Activated CD4-positive, CD25-positive, alpha-beta regulatory T cell treated with anti-CD3 and anti-CD28 coated beads, Interleukin-2, amount 50 U/mL, for 16 hours (primary cell): ENCODE results near the gene CSTPP1.

Experiments used
- DNase-seq: peaks from one replicate; pipeline ENCODE4 v3.0.0-alpha.2; 2020; ENCODE audit warnings: low read depth, low spot score

CSTPP1 gene

GRCh38 chr11:47161134-47161854 lies 224.7 kb downstream of the CSTPP1 start:
- DNase-seq = no peak

- DNase-seq = no peak
Observed at GRCh38 chr11:47161890-47162289, 225.3 kb downstream of the CSTPP1 start.

- no peak for DNase-seq
Observed at GRCh38 chr11:47162426-47162825, 225.9 kb downstream of the CSTPP1 start.

DNA sequence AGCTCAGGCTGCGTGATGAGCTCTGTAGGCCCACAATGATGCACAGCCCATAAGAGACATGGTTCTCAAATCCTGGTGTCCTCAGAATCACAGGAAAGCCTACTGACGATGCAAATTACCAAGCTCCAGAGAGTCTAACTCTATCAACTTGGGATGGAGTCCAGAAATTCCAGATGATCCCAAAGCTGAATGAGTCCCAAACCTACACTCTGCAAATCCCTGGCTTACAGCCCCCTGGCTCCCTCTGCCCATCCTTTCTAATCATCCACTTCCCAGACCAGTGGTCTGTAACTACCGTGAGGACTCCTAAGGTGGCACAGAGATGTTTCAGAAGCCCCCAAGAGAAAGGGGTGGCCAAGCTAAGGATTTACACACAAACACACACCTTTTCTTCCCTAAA lies 226.6 kb downstream of the CSTPP1 start:
- DNase-seq = no peak

GRCh38 chr11:47163898-47164297 lies 227.3 kb downstream of the CSTPP1 start:
- DNase-seq = no peak

GRCh38 chr11:47164321-47164720 lies 227.8 kb downstream of the CSTPP1 start:
- no peak for DNase-seq

DNA sequence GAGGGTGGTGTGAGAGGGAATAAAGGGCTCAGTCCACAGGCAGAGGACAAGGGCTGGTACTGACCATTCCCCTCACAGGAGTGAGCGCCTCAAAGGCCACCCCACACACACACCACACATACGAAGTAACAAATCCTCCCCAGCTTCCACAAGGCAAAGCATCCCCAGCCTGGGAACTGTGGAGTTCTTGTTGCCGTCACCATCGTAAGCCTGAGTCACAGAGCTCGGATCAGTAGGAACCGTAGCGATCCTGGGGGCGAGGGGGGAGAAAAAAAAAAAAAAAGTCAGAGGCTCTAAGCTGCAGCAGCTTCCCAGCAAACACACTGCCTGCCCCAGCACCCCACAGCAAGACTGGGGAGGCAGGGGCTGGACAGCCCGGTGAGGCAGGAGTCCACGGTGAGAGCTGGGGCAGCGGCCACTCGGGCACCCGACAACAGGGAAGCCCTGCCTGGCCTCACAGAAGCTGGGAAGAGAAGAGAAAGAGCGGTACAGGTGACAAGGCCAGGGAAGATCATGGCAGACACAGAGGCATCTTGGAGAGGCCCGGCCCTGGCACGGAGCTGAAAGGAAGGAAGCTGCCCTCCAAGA lies 228.8 kb downstream of the CSTPP1 start:
- no peak for DNase-seq

DNA sequence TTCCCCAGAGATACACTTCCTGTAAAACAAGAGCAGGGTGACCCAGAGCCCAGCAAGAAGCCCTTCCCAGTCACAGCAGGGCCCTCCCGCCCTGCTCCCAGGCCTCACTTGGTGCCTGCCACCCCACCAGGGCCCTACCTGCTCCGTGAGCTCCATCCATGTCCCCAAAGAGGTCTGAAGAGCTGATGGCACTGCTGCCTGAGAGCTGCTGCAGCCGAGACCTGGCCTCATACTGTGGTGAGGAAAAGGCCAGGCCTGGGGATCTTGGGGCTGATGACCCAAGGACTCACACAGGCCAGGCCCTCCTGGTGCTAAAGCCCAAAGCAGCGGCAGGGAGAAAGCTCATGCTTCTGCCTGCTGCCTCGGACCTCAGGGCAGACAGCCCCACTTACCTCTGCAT lies 229.8 kb downstream of the CSTPP1 start:
- no peak for DNase-seq

- DNase-seq = no peak
Observed at GRCh38 chr11:47171061-47171838, 234.7 kb downstream of the CSTPP1 start.

DNA sequence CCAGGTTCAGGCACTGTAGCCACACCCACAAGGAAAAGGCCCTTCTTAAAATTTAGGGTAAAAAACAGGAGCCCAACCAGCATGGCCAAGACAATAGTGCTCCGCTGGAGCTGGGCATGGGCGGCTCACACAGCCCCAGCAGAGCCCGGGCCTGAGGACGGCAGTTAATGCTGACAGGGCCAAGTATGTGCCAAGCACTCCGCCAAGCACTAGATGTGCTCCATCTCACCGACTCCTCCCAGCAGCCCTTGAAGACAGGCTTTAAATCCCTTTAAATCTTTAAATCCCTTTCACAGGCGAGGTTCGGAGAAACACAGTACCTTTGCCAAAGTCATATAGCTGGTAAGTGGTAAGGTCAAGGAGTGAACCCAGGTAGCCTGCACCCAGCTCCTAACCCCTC lies 235.3 kb downstream of the CSTPP1 start:
- DNase-seq = no peak

- no peak for DNase-seq
Observed at GRCh38 chr11:47172740-47173336, 236.3 kb downstream of the CSTPP1 start.

GRCh38 chr11:47175746-47176327 lies 239.3 kb downstream of the CSTPP1 start:
- DNase-seq = no peak

- DNase-seq = peak; percentile 92
Observed at GRCh38 chr11:47176328-47177228, 240.0 kb downstream of the CSTPP1 start, which contains the start of gene ARFGAP2. Gene ARFGAP2 (minus strand): TSS chr11:47176879. CDS start chr11:47176853, 26 bp downstream.

DNA sequence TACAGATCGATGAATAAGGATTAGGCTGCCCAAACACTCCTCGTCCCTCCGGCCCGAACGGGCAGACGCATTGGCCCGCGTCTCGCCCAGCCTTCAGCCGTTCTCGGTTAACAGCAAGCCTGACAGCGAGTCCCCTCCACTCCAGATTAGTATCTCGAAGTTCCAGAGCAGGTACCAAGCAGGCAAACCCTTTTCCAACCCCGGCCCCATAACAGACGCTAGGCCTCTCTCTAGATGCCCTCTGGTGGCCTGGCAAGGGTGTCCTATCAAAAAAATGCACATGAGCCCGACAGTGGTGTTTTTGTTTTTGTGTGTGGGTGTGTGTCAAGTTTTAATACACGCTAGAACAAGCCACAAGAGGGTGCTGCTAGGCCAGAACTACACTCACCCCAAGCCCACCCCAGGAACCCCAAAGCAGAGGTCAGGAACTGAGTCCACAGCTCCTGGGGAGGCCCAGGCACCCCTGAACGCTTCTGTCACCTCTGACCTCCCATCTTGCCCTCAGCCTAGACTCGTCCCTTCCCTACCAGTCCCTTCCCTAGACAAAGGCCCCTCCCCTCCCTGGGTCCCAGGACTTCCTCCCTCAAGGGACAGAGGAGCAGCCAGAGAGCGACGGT lies 240.8 kb downstream of the CSTPP1 start:
- DNase-seq = peak; percentile 67

DNA sequence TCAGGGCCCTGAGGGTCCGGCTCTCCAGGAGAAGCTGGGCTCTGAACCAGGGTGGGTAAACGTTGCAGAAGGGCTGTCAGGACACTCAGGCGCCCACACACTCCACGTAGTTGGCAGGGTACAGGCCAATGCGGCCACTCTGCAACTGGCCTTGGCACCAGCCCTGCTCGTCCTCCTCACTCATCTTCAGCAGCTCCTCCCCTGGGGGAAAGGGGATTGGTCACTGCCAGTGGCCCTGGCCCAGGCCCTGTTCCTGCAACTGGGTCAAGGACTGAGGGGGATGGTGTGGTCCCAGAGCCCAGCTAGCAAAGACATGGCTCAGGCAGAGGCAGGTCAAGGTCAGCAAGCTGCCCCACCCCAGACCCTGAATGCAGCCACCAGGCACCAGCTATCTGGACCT lies 241.3 kb downstream of the CSTPP1 start:
- DNase-seq = no peak

DNA sequence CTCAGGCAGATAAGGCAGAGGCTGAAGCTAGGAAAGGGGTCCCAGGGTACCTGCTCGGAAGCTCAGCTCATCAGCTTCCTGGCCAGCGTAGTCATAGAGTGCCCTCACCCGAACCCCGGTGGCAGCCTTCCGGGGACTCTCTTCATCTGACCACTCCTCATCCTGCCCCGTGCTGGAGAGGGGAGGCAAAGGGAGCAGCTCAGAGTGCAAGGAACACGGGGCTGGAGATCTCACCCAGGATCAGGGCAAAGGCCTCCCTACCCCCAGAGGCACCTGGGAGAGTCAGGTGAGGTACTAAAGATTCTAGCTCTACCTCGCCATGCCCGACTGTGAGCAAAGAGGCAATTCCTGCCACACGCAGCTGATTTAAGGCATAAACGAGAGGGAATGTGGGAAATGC lies 241.8 kb downstream of the CSTPP1 start:
- no peak for DNase-seq

DNA sequence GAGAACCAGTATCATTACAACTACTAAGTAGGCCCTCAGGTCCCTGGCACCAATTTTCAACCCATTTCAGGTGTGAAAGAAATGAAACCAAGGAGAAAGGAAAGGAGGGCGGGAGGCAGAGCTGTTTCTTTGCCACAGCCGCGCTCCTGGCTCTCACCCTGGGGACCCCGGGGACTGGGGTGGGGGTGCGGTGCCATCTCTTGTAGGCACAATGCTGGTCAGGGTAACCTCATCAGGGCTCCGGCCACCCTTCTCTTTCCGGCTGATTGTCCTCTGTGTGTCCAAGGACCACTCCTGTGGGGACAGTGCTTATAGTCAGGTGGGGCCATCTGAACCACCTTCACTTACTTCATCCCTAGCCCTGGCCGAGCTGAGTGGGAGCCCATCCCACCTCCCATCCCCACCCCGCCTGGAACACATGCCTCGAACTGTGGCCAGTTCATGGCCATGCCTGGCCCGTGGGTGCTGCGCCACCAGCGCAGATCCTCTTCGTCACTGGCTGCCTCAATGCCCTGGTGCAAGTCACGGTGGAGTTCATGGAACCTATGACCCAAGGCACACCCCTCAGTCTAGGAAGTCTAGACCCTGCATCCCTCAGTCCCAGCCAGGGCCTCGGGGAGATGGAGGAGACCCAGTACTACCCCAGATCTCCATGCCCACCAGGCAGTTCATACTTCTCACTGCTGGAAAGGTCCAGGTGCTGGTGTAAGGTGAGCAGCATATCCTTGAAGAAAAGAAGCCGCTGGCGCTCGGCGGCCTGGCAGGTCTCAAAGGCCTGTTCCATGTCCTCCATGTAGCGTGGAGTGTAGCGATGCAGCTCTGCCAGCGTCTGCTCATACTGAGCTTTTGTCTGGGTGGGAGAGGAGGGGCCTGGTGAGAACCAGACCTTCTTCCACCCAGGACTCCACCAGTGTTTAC lies 242.4 kb downstream of the CSTPP1 start:
- DNase-seq = no peak

- no peak for DNase-seq
Observed at GRCh38 chr11:47179655-47179991, 243.1 kb downstream of the CSTPP1 start.

- DNase-seq = no peak
Observed at GRCh38 chr11:47180006-47180787, 243.6 kb downstream of the CSTPP1 start.
